HUES6 (cell line): Measurements from ENCODE around the gene CA6.

Experiments used
- H3K27ac ChIP-seq: 2 replicates; pipeline ENCODE4 v1.7.0; 2013; ENCODE audit warnings: low read depth, mild to moderate bottlenecking, low read length, inconsistent platforms
- H3K27me3 ChIP-seq: 2 replicates; pipeline ENCODE4 v1.6.1; 2013; ENCODE audit warnings: low read length; ENCODE audit not compliant: control insufficient read depth, insufficient read depth
- H3K36me3 ChIP-seq: 2 replicates; pipeline ENCODE4 v1.6.1; 2013; ENCODE audit warnings: low read length; ENCODE audit not compliant: control insufficient read depth, insufficient read depth
- H3K4me1 ChIP-seq: 2 replicates; pipeline ENCODE4 v1.6.1; 2013; ENCODE audit warnings: low read length; ENCODE audit not compliant: control insufficient read depth, insufficient read depth
- H3K4me3 ChIP-seq: 2 replicates; pipeline ENCODE4 v1.5.1; 2013; ENCODE audit warnings: low read depth, low read length
- H3K9ac ChIP-seq: one replicate; pipeline ENCODE4 v1.6.1; 2013; ENCODE audit warnings: mild to moderate bottlenecking, low read length
- H3K9me3 ChIP-seq: 2 replicates; pipeline ENCODE4 v1.6.1; 2013; ENCODE audit warnings: low read depth, low read length; ENCODE audit not compliant: control insufficient read depth, insufficient read depth

CA6 gene

DNA sequence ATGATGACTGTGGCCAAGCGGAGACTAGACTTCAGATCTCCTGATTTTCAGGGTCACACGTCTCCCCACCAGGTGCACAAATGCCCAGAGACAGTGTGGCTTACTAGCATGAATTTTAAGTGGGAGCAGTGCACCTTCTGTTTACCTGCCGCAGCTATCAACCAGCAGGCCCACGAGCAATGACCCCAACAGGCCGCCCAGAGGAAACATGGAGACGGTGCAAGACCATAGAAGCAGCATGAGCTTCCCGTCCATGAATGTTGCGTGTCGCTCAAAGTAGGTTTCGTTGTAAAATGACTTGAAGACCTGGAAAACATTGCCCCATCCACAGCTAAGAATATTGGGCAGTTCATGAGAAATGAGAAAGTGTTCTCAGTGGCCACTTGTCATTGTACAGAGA is 77.1 kb downstream of the CA6 start:
- Histone ChIP-seq H3K9ac (no peak overlapping the region), H3K36me3 (no peaks in the 10 kb centered on the region), H3K27me3 (no peaks in the 10 kb centered on the region), H3K9me3 (no peaks in the 10 kb centered on the region), H3K27ac (no peak overlapping the region), H3K4me3 (no peak overlapping the region), H3K4me1 (no peaks in the 10 kb centered on the region)
